GM21528 (cell line): ENCODE data around the gene SCYL1.
"Not testable (repeated sequence)": the region's sequence is repeated elsewhere in the genome, so short reads cannot be mapped to it uniquely, and the experiment has no call there.

ENCODE experiments used
- ATAC-seq: cut with Tn5 transposase; IDR thresholded peaks from one replicate; pipeline ENCODE4 v1.9.1; 2021; ENCODE audit warnings: mild to moderate bottlenecking, moderate library complexity; ENCODE audit not compliant: unreplicated experiment, low FRiP score

Gene SCYL1

DNA sequence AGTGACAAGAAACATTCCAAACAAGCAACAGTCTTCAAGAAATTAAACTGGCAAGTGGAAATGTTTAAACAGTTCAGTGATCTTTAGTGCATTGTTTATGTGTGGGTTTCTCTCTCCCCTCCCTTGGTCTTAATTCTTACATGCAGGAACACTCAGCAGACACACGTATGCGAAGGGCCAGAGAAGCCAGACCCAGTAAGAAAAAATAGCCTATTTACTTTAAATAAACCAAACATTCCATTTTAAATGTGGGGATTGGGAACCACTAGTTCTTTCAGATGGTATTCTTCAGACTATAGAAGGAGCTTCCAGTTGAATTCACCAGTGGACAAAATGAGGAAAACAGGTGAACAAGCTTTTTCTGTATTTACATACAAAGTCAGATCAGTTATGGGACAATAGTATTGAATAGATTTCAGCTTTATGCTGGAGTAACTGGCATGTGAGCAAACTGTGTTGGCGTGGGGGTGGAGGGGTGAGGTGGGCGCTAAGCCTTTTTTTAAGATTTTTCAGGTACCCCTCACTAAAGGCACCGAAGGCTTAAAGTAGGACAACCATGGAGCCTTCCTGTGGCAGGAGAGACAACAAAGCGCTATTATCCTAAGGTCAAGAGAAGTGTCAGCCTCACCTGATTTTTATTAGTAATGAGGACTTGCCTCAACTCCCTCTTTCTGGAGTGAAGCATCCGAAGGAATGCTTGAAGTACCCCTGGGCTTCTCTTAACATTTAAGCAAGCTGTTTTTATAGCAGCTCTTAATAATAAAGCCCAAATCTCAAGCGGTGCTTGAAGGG, 20.0 kb upstream of the SCYL1 start:
- no peak for ATAC-seq

DNA sequence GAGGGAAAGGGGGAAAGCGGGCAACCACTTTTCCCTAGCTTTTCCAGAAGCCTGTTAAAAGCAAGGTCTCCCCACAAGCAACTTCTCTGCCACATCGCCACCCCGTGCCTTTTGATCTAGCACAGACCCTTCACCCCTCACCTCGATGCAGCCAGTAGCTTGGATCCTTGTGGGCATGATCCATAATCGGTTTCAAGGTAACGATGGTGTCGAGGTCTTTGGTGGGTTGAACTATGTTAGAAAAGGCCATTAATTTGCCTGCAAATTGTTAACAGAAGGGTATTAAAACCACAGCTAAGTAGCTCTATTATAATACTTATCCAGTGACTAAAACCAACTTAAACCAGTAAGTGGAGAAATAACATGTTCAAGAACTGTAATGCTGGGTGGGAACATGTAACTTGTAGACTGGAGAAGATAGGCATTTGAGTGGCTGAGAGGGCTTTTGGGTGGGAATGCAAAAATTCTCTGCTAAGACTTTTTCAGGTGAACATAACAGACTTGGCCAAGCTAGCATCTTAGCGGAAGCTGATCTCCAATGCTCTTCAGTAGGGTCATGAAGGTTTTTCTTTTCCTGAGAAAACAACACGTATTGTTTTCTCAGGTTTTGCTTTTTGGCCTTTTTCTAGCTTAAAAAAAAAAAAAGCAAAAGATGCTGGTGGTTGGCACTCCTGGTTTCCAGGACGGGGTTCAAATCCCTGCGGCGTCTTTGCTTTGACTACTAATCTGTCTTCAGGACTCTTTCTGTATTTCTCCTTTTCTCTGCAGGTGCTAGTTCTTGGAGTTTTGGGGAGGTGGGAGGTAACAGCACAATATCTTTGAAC, 19.2 kb upstream of the SCYL1 start:
- ATAC-seq = no peak

DNA sequence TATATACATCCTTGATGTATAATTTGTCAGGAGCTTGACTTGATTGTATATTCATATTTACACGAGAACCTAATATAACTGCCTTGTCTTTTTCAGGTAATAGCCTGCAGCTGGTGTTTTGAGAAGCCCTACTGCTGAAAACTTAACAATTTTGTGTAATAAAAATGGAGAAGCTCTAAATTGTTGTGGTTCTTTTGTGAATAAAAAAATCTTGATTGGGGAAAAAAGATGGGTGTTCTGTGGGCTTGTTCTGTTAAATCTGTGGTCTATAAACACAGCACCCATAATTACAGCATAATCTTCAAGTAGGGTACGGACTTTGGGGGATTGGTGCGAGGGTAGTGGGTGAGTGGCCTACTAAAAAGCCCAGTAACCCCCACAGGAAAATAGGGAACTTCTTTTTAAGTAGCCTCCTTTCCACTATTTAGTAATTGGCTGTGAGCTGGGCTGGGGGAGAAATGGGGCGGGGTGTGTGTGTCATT, 18.6 kb upstream of the SCYL1 start:
- ATAC-seq = peak; percentile 5

DNA sequence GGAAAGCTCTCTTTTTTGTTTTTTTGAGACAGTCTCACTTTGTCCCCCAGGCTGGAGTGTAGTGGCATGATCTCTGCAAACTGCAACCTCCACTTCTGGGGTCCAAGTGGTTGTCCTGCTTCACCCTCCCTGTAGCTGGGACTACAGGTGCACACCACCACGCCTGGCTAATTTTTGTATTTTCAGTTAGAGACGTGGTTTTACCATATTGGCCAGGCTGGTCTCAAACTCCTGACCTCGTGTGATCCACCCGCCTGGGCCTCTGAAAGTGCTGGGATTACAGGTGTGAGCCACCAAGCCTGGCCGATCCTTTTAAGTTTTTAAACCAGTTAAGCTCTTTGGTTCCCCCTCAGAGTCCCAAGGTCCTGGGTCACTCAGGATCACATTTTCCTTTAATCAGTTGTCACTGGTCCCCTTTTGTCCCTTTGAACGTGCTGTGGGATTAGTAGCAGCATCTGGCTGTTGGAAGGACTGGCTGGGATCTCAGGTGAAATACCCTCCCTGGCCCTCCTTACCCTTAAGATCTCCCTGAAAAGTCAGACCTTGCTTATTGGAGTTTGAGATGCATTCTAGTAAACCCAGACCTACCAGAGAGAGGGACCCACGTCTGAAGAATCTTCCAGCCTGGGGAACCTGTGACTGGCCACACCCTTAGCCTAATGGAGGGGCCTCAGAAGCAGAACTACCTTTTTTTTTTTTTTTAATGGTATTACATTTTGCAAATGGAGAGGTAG, 17.9 kb upstream of the SCYL1 start:
- peak; percentile 35 for ATAC-seq

DNA sequence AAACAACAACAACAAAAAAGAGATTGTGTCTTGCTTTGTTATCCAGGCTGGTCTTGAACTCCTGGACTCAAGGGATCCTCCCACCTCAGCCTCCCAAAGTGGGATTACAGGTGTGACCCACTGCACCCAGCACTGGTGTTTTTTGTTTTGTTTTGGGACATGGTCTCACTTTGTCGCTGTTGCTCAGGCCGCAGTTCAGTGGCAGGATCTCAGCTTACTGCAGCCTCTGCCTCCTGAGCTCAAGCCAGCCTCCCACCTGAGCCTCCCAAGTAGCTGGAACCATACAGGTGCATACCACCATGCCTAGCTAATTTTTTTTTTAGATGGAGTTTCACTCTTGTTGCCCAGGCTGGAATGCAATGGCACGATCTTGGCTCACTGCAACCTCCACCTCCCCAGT, 12.6 kb upstream of the SCYL1 start:
- ATAC-seq = not testable (repeated sequence)

DNA sequence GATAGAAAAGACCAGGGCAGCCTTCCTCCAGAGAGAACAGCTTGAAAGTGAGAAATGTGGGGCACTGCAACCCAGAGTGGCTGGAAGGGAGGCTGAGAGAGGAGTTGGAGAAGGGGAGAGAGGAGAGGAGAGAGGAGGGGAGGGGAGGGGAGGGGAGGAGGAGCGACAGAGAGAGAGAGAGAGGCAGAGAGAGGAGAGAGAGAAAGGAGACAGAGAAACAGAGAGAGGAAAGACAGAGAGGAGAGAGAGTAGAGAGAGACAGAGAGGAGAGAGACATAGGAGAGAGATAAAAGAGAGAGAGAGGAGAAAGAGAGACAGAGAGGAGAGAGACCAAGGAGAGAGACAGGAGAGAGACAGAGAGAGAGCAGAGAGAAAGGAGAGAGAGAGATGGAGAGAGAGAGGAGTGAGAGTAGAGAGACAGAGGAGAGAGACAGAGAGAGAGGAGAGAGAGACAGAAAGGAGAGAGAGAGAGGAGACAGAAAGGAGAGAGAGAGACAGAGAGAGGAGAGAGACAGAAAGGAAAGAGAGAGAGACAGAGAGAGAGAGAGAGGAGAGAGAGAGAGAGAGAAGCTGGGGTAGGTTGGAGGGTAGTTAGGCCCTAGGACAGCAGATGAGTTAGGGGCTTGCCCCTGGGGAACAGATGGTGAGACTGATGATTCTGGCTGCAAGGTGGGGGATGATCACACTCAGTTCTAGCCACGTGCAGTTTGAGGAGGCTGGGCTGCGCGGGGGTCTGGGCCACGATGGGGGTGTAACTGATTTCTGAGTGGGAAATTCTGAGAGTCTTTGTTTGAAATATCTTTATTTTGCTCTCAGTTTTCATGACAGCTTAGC, 8.5 kb upstream of the SCYL1 start:
- no peak for ATAC-seq

DNA sequence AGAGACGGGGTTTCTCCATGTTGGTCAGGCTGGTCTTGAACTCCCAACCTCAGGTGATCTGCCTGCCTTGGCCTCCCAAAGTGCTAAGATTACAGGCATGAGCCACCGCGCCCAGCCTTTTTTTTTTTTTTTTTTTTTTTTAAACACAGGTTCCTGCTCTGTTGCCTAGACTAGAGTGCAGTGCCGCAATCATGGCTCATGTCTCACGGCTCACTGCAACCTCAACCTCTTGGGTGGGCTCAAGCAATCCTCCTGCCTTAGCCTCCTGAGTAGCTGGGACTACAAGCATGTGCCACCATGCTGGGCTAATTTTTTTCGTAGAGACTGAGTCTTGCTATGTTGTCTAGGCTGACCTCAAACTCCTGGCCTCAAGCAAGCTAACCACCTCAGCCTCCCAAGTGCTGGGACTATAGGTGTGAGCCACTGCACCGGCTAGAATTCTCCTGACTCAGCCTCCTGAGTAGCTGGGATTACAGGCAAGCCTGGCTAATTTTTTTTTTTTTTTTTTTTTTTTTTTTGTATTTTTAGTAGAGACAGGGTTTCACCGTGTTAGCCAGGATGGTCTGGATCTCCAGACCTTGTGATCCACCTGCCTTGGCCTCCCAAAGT, 5.8 kb upstream of the SCYL1 start:
- not testable (repeated sequence) for ATAC-seq

DNA sequence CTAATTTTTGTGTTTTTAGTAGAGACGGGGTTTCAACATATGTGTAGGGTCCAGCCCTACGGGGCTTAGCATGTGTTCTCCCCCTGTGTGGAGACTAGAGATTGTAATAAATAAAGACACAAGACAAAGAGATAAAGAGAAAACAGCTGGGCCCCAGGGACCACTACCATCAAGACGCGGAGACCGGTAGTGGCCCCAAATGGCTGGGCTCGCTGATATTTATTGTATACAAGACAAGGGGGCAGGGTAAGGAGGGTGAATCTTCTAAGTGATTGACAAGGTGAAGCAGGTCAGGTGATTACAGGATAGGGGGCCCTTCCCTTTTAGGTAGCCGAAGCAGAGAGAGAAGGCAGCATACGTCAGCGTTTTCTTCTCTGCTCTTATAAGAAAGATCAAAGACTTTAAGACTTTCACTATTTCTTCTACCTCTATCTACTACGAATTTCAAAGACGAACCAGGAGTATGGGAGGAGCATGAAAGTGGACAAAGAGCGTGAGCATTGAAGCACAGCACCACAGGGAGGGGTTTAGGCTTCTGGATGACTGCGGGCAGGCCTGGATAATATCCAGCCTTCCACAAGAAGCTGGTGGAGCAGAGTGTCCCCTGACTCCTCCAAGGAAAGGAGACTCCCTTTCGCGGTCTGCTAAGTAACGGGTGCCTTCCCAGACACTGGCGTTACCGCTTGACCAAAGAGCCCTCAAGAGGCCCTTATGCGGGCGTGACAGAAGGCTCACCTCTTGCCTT, 2.9 kb upstream of the SCYL1 start:
- ATAC-seq = not testable (repeated sequence)

DNA sequence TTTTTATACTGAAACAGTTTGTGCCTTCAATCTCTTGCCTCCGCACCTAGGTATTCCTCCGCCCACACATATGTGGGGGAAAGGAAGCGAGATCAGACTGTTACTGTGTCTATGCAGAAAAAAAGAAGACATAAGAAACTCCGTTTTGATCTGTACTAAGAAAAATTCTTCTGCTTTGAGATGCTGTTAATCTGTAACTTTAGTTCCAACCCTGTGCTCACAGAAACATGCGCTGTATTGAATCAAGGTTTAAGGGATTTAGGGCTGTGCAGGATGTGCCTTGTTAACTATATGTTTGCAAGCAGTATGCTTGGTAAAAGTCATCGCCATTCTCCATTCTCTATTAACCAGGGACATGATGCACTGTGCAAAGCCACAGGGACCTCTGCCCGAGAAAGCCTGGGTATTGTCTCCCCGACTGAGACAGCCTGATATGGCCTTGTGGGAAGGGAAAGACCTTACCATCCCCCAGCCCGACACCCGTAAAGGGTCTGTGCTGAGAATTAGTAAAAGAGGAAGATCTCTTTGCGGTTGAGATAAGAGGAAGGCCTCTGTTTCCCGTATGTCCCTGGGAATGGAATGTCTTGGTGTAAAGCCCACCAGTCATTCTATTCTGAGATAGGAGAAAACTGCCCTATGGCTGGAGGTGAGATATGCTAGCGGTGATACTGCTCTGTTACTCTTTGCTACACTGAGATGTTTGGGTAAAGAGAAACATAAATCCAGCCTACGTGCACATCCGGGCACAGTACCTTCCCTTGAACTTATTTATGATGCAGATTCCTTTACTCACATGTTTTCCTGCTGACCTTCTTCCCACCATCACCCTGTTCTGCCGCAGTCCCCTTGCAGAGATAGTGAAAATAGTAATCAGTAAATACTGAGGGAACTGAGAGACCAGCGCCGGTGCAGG, 1.9 kb upstream of the SCYL1 start:
- not testable (repeated sequence) for ATAC-seq

DNA sequence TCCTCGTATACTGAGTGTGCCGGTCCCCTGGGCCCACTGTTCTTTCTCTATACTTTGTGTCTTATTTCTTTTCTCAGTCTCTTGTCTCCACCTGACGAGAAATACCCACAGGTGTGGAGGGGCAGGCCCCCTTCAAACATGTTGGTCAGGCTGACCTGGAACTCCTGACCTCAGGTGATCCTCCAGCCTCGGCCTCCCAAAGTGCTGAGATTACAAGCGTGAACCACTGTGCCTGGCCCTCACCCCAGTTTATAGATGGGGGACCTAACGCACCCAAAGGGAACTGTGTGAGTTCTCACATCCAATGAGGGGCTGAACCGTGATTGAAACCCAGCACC, 1.3 kb upstream of the SCYL1 start:
- not testable (repeated sequence) for ATAC-seq

DNA sequence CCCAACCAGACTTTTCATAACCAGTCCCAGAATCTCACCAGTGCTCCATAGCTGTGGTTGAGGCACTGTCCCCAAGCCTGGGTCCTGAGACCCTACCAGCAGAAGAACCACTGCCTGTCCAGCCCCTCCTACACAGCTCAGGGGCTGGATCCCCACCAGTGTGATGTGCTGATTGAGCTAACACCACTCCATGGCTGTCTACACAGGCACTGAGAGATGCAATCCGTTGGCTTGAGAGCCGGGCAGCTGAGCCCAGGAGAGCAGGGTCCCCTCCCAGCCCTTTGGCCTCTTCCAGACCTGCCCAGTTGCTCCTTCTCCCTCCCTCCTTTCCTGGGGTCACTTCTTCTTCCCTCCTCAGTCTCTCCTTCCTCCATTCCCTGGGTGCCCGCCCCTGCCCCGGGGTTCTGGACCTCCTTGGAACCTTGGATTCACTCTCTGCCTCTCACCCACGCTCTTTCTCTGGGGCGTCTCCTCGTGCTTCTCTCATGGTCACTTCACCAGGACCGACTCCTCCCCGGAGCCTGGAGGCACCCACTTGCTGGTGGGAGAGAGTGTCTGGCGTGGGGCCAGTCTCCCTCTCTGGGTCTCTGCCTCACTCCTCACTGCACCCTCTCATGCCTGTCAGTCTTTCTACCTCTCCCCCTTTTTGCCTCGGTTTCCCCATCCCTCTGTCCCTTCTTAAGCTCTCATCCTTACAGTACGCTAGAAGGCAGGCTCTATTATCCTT, 706 bp upstream of the SCYL1 start:
- ATAC-seq = no peak

DNA sequence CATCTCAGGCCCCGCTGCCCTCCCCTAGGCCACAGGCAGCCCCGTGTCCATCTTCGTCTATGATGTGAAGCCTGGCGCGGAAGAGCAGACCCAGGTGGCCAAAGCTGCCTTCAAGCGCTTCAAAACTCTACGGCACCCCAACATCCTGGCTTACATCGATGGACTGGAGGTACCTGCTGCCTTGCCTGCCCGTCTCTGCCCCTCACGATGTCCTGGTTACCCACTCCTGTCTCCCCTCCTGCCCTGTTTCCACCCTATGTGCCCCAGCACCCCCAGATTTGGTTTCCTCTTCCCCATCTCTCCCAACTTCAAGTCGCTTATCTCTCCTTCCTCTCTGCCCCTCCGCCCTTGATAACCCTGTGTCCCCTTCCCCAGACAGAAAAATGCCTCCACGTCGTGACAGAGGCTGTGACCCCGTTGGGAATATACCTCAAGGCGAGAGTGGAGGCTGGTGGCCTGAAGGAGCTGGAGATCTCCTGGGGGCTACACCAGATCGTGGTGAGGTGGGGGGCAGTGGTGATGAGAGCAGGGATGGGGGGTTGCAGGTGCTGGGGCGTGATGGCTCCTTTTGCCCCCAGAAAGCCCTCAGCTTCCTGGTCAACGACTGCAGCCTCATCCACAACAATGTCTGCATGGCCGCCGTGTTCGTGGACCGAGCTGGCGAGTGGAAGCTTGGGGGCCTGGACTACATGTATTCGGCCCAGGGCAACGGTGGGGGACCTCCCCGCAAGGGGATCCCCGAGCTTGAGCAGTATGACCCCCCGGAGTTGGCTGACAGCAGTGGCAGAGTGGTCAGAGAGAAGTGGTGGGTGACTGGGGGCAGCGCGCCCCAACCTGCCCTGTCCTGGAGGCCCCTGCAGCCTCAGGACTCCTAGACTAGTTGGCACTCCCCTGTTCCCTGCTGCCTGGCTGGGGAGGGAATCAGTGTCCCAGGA, 930 bp downstream of the SCYL1 start:
- no peak for ATAC-seq

DNA sequence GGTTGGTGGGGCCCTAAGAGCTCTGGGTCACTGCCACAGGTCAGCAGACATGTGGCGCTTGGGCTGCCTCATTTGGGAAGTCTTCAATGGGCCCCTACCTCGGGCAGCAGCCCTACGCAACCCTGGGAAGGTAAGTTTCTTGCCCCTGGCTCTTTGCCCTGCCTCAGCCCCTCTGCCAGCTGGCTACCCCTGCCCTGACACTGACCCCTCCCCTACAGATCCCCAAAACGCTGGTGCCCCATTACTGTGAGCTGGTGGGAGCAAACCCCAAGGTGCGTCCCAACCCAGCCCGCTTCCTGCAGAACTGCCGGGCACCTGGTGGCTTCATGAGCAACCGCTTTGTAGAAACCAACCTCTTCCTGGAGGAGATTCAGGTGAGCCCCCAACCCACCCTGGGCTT, 1.9 kb downstream of the SCYL1 start:
- ATAC-seq = no peak

DNA sequence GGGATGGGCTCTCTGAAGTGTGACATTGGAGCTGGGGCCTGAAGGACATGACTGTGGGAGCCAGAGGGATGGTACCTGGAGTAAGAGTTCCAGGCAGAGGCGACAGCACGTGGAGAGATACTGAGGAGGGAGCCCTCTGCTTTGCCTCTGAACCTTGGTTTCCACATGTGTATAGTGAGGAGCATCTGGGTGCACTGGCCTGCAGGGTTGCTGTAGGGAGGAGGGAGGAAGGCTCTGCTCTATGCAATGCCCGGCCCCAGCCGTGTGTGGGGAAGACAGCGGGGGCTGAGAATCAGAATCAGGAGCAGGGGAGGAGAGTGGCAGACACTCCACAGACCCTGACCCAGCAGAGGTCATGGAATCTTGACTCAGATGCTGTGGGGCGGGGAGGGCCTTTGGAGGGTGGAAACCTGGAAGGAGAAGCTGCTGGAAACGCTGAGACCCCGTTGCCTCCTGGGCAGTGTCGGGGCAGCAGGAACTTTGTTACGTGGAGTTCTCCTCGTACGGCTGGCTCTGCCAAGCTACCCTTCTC, 4.0 kb downstream of the SCYL1 start:
- no peak for ATAC-seq

DNA sequence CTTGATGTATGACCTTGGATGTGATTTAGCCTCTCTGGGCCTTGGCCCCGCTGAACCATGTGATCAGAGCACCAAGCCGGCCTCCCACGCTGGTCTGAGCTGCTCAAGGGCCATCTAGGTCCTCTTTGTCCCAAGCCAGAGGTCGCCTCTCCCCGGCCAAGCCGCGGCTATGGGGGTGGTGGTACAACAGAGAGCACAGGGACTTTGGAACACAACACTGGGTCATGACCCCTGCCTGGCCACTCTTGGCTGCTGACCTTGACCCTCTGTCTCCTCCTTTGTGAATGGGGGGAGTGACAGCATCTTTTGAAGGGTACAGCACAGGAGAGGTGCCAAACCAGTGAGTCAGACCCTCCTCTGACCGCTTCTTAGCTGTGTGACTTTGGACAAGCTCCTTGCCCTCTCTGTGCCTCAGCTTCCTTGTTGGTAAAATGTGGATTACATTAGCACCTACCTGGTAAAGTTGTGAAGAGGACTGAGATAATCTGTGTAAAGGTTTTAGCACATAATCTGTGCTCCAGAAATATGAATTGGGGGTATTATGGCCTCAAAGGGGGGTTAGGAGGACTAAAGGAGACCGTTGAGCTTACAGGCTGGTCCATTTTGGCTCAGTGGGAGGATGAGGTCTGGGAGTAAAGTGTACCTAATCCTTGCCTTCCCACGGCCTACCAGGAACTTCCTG, 4.7 kb downstream of the SCYL1 start:
- no peak for ATAC-seq

DNA sequence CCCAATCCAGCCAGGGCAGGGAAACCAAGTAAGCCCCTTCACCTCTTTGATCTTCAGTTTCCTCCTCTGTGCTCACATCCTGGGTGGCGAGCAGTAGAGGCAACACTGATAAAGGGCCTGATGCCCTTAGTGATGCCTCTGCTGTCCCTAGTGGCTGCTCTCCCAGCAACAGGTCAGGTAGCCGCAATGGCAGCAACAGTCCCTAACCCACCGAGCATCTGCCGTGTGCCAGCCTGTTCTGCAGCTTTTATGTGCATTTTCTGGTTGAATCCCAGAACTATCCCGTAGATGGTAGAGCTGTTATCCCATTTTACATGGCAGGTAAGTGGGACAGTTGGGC, 5.2 kb downstream of the SCYL1 start:
- ATAC-seq = no peak
